GM19239 (cell line): Measurements from ENCODE around the gene FBXL5.
"Not testable (repeated sequence)": the region's sequence is repeated elsewhere in the genome, so short reads cannot be mapped to it uniquely, and the experiment has no call there.

Experiments
- DNase-seq: peaks from one replicate; pipeline ENCODE4 v3.0.0; 2011; ENCODE audit warnings: low spot score; ENCODE audit not compliant: insufficient read length
- FAIRE-seq: peaks from 2 replicates; lab custom pipeline; 2011; peaks lifted over from hg19 to GRCh38; lab: Jason Lieb, UNC

The FBXL5 gene

GRCh38 chr4:15653864-15654592 is 1.1 kb downstream of the FBXL5 start:
- no peak for FAIRE-seq

GRCh38 chr4:15653420-15653819 is 1.7 kb downstream of the FBXL5 start:
- no peak for FAIRE-seq
- no peak for DNase-seq

More at GRCh38 chr4:15653864-15654592, 1.1 kb downstream of the FBXL5 start:
- peak; percentile 22 for DNase-seq

GRCh38 chr4:15652841-15653240 is 2.3 kb downstream of the FBXL5 start:
- FAIRE-seq: peak; percentile 23

DNA sequence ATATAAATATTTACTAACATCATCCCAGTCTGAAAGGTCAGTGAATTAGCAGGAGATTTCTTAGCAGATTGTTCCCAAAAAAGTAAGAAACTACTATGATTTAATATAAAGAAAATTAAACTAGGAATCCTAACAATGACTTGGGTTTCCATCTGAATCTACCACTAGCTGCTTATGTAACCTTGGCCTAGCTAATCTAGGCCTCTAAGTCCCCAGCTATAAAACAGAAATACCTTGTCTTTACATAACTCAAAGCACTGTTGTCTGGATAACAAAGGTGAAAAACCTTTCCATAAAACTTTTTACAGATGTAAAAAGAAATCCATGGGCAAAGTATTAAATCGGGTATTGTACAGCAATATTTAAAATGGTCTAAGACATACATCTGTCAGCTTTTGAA is 3.0 kb downstream of the FBXL5 start:
- FAIRE-seq: no peak
- DNase-seq: no peak

More at GRCh38 chr4:15652841-15653240, 2.3 kb downstream of the FBXL5 start:
- DNase-seq: no peak

- no peak for FAIRE-seq
- DNase-seq: no peak
Measured at GRCh38 chr4:15651676-15652075, 3.5 kb downstream of the FBXL5 start.

DNA sequence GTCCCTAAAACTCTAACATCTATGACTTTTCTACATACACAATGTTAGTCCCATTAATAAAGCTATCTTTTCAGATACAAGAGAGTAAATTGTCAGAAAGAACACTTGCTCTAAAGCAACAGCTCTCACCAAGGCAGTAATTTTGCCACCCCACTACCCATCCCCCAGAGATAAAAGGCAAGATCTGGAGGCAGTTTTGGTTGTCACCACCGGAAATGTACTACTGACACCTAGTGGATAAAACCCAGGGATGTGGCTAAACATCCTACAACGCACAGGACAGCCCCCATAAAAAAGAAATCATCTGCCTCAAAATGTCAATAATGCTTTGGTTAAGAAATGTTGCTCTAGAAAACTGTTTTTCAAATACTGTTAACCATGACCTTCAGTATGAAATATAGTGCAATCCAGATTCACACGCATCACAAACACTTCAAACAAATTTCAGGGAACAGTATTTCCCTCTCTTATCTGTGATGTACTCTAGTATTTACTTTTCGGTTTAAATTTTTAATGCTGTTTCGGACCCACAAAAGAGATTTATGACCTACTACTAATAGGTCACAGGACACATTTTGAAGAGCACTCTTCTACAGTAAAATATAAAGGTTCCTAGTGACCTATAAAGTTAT is 5.1 kb downstream of the FBXL5 start:
- DNase-seq: no peak
- peak; percentile 96 for FAIRE-seq

DNA sequence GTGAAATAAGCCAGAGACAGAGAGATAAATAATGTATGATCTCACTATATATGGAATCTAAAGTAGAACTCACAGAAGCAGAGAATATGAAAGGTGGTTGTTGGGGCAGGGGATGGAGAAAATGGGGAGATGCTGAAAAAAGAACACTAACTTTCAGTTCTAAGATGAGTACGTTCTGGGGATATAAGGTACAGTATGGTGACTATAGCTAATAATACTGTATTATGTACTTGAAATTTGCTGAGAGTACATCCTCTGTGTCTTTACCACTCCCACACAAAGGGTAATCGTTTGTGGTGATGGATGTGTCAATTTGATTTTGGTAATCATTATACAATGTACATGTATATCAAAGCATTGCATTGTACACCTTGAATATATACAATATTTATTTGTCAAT is 6.6 kb downstream of the FBXL5 start:
- peak; percentile 57 for FAIRE-seq
- no peak for DNase-seq

GRCh38 chr4:15638418-15638817 is 16.7 kb downstream of the FBXL5 start:
- no peak for DNase-seq
- FAIRE-seq: peak; percentile 11

DNA sequence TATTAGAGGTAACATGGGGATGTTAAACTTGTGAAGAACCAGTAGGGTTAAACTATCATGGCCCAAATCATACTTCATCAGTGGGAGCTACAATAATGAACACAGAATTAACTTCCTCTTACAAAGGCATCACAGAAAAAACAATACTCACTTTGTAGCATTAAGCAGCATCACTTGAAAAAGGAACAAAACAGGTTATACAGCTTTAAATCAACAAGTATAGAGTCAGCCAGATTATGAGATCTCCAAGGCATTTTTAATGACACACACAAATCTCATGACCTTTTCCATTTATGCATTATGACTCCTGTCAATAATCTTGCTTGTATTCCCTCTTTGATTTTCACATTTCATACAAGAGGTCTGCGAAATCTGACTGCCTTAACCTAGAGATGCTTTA is 18.3 kb downstream of the FBXL5 start:
- DNase-seq (no peak), FAIRE-seq (no peak)

GRCh38 chr4:15617407-15617806 is 37.8 kb downstream of the FBXL5 start:
- not testable (repeated sequence) for FAIRE-seq

DNA sequence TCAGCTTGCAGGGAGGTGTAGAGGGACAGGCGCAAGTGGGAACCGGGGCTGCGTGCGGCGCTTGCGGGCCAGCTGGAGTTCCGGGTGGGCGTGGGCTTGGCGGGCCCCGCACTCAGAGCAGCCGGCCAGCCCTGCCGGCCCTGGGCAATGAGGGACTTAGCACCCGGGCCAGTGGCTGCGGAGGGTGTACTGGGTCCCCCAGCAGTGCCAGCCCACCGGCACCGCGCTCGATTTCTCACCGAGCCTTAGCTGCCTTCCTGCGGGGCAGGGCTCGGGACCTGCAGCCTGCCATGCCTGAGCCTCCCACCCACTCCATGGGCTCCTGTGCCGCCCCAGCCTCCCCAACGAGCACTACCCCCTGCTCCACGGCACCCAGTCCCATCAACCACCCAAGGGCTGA is 40.3 kb downstream of the FBXL5 start:
- not testable (repeated sequence) for DNase-seq, FAIRE-seq

More at GRCh38 chr4:15617407-15617806, 37.8 kb downstream of the FBXL5 start:
- DNase-seq: not testable (repeated sequence)

GRCh38 chr4:15612136-15612535 is 43.0 kb downstream of the FBXL5 start:
- DNase-seq (no peak), FAIRE-seq (no peak)

GRCh38 chr4:15610855-15611254 is 44.3 kb downstream of the FBXL5 start:
- no peak for DNase-seq
- FAIRE-seq: no peak

- no peak for DNase-seq
- FAIRE-seq: no peak
Measured at GRCh38 chr4:15605537-15605936, 49.6 kb downstream of the FBXL5 start.

DNA sequence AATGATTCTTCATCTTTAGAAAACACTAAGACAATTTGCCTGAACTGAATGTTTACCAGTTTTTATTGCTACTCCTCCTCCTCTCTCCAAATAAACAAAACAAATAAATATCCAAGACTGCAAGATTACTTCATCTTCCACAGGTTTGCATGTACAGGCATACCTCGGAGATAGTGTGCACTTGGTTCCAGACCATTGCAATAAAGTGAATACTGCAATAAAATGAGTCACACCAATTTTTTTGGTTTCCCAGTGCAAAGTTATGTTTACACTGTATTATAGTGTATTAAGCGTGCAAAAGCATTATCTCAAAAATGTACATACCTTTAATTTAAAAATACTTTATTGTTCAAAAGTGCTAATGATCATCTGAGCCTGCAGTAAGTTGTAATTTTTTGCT is 53.3 kb downstream of the FBXL5 start:
- FAIRE-seq (no peak), DNase-seq (no peak)

GRCh38 chr4:15600176-15600575 is 55.0 kb downstream of the FBXL5 start:
- DNase-seq (no peak), FAIRE-seq (no peak)

GRCh38 chr4:15598644-15599043 is 56.5 kb downstream of the FBXL5 start:
- no peak for FAIRE-seq
- DNase-seq: no peak

DNA sequence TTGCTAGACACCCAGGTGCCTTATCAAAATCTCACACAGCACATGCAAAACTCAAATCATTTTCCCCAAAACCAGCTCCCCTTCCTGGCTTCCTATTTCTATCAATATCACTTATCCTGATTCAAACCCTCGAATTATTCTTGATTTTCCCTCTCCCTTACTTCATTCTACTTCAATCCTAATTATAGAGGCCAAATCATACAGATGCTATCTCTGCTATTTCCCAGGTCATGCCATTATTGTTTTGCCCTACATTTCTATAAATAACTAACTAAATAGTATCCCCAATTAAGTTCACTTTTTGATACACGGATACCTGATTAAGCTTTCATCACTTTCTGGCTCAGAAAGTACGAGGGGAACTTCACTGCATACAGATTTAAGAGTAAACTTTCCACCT is 62.4 kb downstream of the FBXL5 start:
- no peak for FAIRE-seq
- no peak for DNase-seq

DNA sequence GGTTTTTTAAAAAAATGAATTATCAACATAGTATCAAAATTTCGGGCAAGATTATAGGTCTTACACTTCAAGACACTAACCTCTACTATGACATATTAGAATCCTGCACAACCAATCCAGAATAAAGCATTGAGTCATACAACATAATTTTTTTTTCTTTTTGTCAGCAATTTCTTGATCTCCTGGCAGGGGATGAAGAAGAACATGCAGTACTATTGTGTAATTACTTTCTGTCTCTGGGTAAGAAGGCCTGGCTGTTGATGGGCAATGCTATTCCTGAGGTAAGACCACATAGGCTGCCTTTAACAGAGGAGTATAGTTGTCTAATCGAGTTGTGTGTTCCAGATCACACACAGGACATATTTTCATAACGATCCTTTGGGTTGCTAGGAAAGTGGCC is 67.5 kb downstream of the FBXL5 start:
- DNase-seq (no peak), FAIRE-seq (no peak)

GRCh38 chr4:15586066-15586465 is 69.1 kb downstream of the FBXL5 start:
- FAIRE-seq (no peak), DNase-seq (no peak)

DNA sequence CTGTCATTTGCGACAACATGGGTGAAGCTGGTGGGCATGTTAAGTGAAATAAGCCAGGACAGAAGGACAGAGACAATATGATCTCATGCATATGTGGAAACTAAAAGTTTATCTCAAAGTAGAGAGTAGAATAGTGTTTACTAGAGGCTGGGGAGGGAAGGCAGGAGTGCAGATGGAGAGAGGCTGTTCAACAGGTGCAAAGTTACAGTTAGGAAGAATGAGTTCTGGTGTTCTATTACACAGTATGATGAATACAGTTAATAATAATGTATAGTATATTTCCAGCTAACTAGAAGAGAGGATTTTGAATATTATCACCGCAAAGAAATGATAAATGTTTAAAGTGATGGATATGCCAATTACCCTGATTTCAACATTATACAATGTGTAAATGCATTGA is 69.8 kb downstream of the FBXL5 start:
- FAIRE-seq (no peak), DNase-seq (no peak)

- DNase-seq: no peak
- no peak for FAIRE-seq
Measured at GRCh38 chr4:15584785-15585184, 70.4 kb downstream of the FBXL5 start.
